Endothelial cell of umbilical vein (primary cell): Measurements from ENCODE around the gene ZNF234. TPM values are rescaled to one million over a fixed set of nuclear protein-coding genes. Genes with fewer than 3 reads are reported as not detected.

Experiments
- BruUV-seq: library from RNA; stranded (reverse); fragments of 400-500 nt; replicated peaks from 2 replicates; lab custom pipeline; 2021; lab: Mats Ljungman, UMichigan
- CTCF ChIA-PET: fragments of 300-600, 350-600 bp; sonication (Branson Sonifier 250); formaldehyde crosslinking; loops from one replicate; lab custom pipeline; 2021; ENCODE audit warnings: antibody characterized with exemption, inconsistent platforms; lab: Charles Lee
- POLR2A ChIA-PET: fragments of 300-600, 350-600 bp; sonication (Branson Sonifier 250); formaldehyde crosslinking; loops from one replicate; lab custom pipeline; 2021; ENCODE audit warnings: antibody characterized with exemption, inconsistent platforms; lab: Charles Lee
- DNase-seq: peaks from one replicate; pipeline ENCODE4 v3.0.0-alpha.2; 2011; ENCODE audit warnings: low read depth, low spot score
- FAIRE-seq: peaks from 2 replicates; lab custom pipeline; 2011; peaks lifted over from hg19 to GRCh38; lab: Jason Lieb, UNC
- H2AFZ ChIP-seq: 2 replicates; pipeline ENCODE4 v1.6.0; 2012; ENCODE audit warnings: low read depth, low read length, control low read depth, inconsistent platforms
- H3K27ac ChIP-seq: 2 replicates; pipeline ENCODE4 v1.5.1; 2011; ENCODE audit warnings: low read depth, mild to moderate bottlenecking, control low read depth, low read length, moderate library complexity; ENCODE audit not compliant: insufficient read depth
- H3K27me3 ChIP-seq, 2 experiments: 2 replicates each; pipeline versions ENCODE4 v1.6.0 to v1.6.1; 2011; ENCODE audit warnings: low read length in 2 of 2, mixed read lengths in 1 of 2; ENCODE audit not compliant: control insufficient read depth in 2 of 2, insufficient read depth in 2 of 2
- H3K36me3 ChIP-seq, 2 experiments: 2 replicates in 1 of 2; 3 replicates in 1 of 2; pipeline ENCODE4 v1.5.1; 2011; ENCODE audit warnings: low read length in 2 of 2, mild to moderate bottlenecking in 1 of 2, moderate library complexity in 1 of 2; ENCODE audit not compliant: control insufficient read depth in 2 of 2, insufficient read depth in 2 of 2; ENCODE audit errors: extremely low read depth in 1 of 2
- H3K4me1 ChIP-seq: 3 replicates; pipeline ENCODE4 v1.5.1; 2011; ENCODE audit warnings: mild to moderate bottlenecking, low read length; ENCODE audit not compliant: control insufficient read depth, insufficient read depth; ENCODE audit errors: extremely low read depth
- H3K4me2 ChIP-seq: 2 replicates; pipeline ENCODE4 v1.6.1; 2011; ENCODE audit warnings: low read length, control low read depth, mixed read lengths; ENCODE audit not compliant: insufficient read depth
- H3K4me3 ChIP-seq, 3 experiments: fragments of 200-600 bp in 1 of 3; sonication (generic), shearing (Covaris generic) in 1 of 3; replicated peaks in 1 of 3; 2 replicates each; pipeline ENCODE4 v1.5.1; 2011 to 2016; ENCODE audit warnings: control low read depth in 3 of 3, low read length in 3 of 3, mild to moderate bottlenecking in 2 of 3, inconsistent platforms in 1 of 3, low read depth in 1 of 3, moderate library complexity in 1 of 3; ENCODE audit not compliant: insufficient read depth in 1 of 3
- H3K79me2 ChIP-seq: 2 replicates; pipeline ENCODE4 v1.6.0; 2012; ENCODE audit warnings: low read length, inconsistent platforms; ENCODE audit not compliant: control insufficient read depth, insufficient read depth
- H3K9ac ChIP-seq: replicated peaks from 2 replicates; pipeline ENCODE3; 2011; ENCODE audit warnings: low read length, control low read depth; ENCODE audit not compliant: insufficient read depth; ENCODE audit errors: extremely low read depth
- H3K9me1 ChIP-seq: replicated peaks from 3 replicates; pipeline ENCODE4 v1.6.0; 2011; ENCODE audit warnings: mild to moderate bottlenecking, low read length; ENCODE audit not compliant: control insufficient read depth, insufficient read depth; ENCODE audit errors: extremely low read depth
- H3K9me3 ChIP-seq: replicated peaks from 2 replicates; pipeline ENCODE4 v1.5.1; 2012; ENCODE audit warnings: low read length, inconsistent platforms; ENCODE audit not compliant: control insufficient read depth, insufficient read depth
- H4K20me1 ChIP-seq: replicated peaks from 2 replicates; pipeline ENCODE3; 2011; ENCODE audit warnings: mild to moderate bottlenecking, low read length; ENCODE audit not compliant: control insufficient read depth, insufficient read depth; ENCODE audit errors: extremely low read depth
- CTCF ChIP-seq, 2 donors: IDR thresholded peaks; 1 replicate in 1 of 2; 2 replicates in 1 of 2; pipeline ENCODE4 v1.5.1; 2011; ENCODE audit warnings: low read length in 2 of 2, mild to moderate bottlenecking in 2 of 2, moderate library complexity in 2 of 2, control low read depth in 1 of 2, inconsistent platforms in 1 of 2, low read depth in 1 of 2; ENCODE audit not compliant: insufficient read depth in 1 of 2; ENCODE audit errors: extremely low read depth in 1 of 2
- EZH2 ChIP-seq: IDR thresholded peaks from 2 replicates; pipeline ENCODE4 v1.6.1; 2012; ENCODE audit warnings: borderline replicate concordance, low read depth, mild to moderate bottlenecking, moderate library complexity, low read length, inconsistent platforms; ENCODE audit not compliant: severe bottlenecking
- FOS ChIP-seq: IDR thresholded peaks from 2 replicates; pipeline ENCODE4 v1.6.1; 2011; ENCODE audit warnings: mild to moderate bottlenecking, low read length, moderate library complexity, borderline replicate concordance; ENCODE audit not compliant: insufficient read depth
- GATA2 ChIP-seq: IDR thresholded peaks from 2 replicates; pipeline ENCODE4 v1.7.0; 2011; ENCODE audit warnings: low read depth, mild to moderate bottlenecking, moderate library complexity, mixed read lengths, low read length; ENCODE audit not compliant: insufficient read length, insufficient read depth
- JUN ChIP-seq: IDR thresholded peaks from 2 replicates; pipeline ENCODE4 v1.6.1; 2011; ENCODE audit warnings: borderline replicate concordance, low read depth; ENCODE audit not compliant: insufficient read length, insufficient read depth
- MAX ChIP-seq: IDR thresholded peaks from 2 replicates; pipeline ENCODE4 v1.6.1; 2011; ENCODE audit not compliant: insufficient read depth, insufficient read length
- MYC ChIP-seq: IDR thresholded peaks from one replicate; pipeline ENCODE4 v1.6.1; 2011; ENCODE audit warnings: mild to moderate bottlenecking, low read depth, low read length
- POLR2A ChIP-seq: IDR thresholded peaks from 2 replicates; pipeline ENCODE4 v1.6.1; 2012; ENCODE audit warnings: low read depth, mild to moderate bottlenecking, control low read depth, low read length
- POLR2AphosphoS5 ChIP-seq: IDR thresholded peaks from 2 replicates; pipeline ENCODE4 v1.6.1; 2012; ENCODE audit warnings: low read depth, mild to moderate bottlenecking, control low read depth, low read length, moderate library complexity; ENCODE audit not compliant: insufficient read depth
- dilution Hi-C: fragments of 300-500 bp; cut with MboI; formaldehyde crosslinking; loops from one replicate; pipeline ENCODE4 v1.15.0; 2019; ENCODE audit warnings: low sequenced_read_pairs; ENCODE audit not compliant: extremely low pct_ligation_motif_present
- intact Hi-C: fragments of 100-400 bp; cut with micrococcal nuclease; formaldehyde crosslinking; loops from one replicate; pipeline ENCODE4 v1.10.0; 2022
- polyA plus RNA-seq, 4 experiments: library from polyadenylated mRNA; depleted of rRNA in 3 of 4; stranded (reverse) in 3 of 4; unstranded in 1 of 4; fragments of >200 nt; gene quantifications; 2 replicates each; pipeline versions ENCODE4 v1.2.1 to v1.2.3, GENCODE V29; 2011 to 2012; ENCODE audit warnings: missing spikeins in 1 of 4
- total RNA-seq: library from RNA; stranded (reverse); gene quantifications from 2 replicates; pipeline ENCODE4 v1.2.3, GENCODE V29; 2021

Gene ZNF234
- total and polyA plus RNA-seq, 2 donors (not counting 3 experiments of a cell fraction or from before 2014, with no cell fraction given): 2.5 to 11.9 TPM

- DNase-seq (no peak), FAIRE-seq (no peak)
- H4K20me1 ChIP-seq: no peaks in the 10 kb centered on the region
- H3K36me3 ChIP-seq: peaks cover 2% of the 10 kb centered on the region in 2 experiments
- intact Hi-C loops: loop anchor here (1.0 to 10.0 kb wide), 5 partner anchors 22 to 141 kb away; partner anchors contain the start of genes ZNF224, ZNF225, ZNF234 and ZNF235
- H3K27ac ChIP-seq: no peak overlapping the region
- dilution Hi-C loops: no loop called here
- H3K27me3 ChIP-seq: no peaks in the 10 kb centered on the region
- ChIA-PET POLR2A (no interaction called here), CTCF (interaction anchor here (1.2 kb wide), 1 partner anchor 11 kb away, joined by 4 read pairs; no protein-coding TSS in a partner anchor)
- no peaks in the 10 kb centered on the region for H3K9me3 ChIP-seq
- BruUV-seq: no TSS peak
- H3K9me1 ChIP-seq: no peaks in the 10 kb centered on the region
- no peak overlapping the region for H3K4me3 ChIP-seq
- H3K4me2 ChIP-seq: no peak overlapping the region
- TF ChIP-seq JUN (no peak), POLR2AphosphoS5 (no peak), FOS (no peak), MYC (no peak), POLR2A (no peak), GATA2 (no peak), MAX (no peak), CTCF (IDR thresholded peaks at IDR 0.05; ENCODE audit: extremely low read depth in 1 of 2, insufficient read depth in 1 of 2, low read depth in 1 of 2, low read length in 2 of 2) (no peak), EZH2 (no peak)
- no peak overlapping the region for H2AFZ ChIP-seq
- H3K79me2 ChIP-seq: peaks cover 8% of the 10 kb centered on the region
- H3K4me1 ChIP-seq: peaks cover 3% of the 10 kb centered on the region
- no peak overlapping the region for H3K9ac ChIP-seq
Measured at GRCh38 chr19:44163789-44164188, 22.4 kb downstream of the ZNF234 start.
